ENCODE data around the gene SOX3.

Gene SOX3

DNA sequence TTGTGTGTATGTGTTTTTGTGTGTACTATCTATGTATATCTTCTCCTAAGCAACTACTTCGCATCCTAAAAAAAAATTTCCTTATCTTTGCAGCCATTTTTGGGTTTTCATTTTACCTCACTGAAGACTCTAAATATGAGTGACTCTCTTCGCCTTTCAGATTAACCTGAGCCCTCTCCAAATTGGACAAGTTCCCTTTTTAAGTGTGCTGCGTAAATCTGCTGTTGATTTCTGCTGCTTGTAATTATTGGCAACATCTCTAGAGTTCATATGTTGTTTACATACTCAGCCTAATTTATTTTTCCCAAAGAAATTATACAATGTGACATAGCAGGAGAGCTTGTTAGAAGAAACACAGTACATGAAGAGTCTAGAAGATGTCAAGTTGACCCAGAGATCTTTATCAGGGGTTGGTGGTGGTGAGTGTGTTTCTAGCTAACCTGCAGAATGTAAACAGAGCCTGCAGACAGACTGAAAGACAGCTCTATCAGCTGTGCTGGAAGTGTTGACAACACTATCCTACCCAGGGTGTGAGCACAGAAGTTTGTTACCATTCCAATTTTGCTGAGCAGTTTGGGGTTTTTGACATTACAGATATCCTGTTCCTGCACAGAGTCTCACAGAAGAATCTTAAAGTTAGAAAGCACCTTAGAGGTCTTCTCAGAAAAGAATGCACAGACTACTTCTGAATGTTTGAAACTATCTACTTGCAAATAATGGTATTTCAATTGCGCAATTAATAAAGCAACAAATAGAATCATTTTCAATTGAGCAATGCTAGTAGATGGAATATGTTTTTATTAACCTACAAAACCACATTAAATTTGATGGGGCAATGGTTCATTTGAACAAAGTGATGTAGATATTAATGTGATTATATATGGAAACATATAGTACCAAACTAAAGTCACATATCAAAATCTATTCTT lies 12.5 kb downstream of the SOX3 start:
- no peak for DNase-seq

DNA sequence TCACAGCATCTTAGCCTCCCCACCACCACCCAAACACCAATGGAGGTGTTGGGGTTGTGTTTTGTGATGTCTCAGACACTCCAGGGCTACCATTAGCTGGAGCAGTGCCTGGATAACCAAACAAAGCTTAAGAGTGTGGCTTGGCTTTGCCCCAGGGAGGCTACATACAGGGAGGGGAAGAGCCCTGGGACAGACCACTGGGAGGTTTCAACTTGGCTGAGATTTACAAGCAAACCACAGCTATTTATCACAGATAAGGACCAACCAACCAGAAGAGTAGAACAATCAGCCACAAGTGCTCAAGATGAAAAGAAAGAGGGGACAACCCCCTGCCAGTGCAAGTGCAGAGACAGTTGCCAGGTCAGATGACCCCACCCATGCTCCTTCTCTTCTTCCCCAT lies 24.1 kb downstream of the SOX3 start:
- no peak for DNase-seq

DNA sequence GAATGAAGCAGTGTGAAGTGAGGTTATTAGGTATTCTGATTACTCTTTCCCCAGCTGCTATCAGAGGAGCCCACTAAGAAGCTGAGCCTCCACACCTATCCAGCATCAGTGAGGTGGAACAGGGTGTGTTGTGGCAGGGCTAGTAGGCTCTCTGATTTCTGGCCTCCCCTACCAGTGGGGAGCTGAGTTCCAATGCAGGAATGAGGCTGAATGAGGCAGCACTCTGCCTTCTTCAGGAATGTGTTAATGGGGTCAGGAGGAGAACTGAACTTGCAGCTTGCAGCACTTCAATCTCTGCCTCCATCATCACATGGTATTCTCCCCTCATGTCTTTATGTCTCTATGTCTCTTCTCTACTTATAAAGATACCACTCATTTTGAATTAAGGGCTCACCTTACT lies 26.9 kb downstream of the SOX3 start:
- no peak for DNase-seq

DNA sequence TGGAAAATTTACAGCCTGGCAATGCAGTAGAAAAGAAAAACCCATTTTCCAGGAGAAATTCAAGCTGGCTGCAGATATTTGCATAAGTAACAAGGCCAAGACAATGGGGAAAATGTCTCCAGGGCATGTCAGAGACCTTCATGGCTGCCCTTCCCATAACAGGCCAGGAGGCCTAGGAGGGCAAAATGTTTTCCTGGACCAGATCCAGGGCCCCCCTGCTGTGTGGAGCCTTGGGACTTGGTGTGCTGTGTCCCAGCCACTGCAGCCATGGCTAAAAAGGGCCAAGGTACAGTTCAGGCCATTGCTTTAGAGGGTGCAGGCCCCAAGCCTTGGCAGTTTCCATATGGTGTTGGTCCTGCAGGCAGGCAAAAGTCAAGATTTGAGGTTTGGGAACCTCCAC lies 29.8 kb downstream of the SOX3 start:
- no peak for DNase-seq

DNA sequence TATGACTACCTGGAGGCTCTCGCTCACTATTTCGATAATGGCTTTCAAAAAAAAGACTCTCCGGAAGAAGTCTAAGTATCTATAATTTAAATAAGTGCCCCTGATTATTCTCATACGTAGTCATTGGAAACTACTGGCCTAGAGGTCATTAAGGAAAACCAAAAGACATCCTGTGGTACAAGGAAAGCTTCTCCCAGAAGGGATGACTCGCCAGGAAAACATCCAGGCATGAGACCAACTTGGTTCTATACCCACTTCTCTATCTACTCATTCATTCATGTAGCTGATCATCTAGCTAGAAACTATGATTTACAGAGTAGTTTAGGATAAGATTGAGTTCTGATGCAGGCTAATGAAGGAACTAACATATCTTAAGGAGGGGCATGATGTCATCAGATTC lies 37.7 kb downstream of the SOX3 start:
- no peak for DNase-seq
